PC-3 (cell line): ENCODE results near the gene QPRT. TPM values are rescaled to one million over a fixed set of nuclear protein-coding genes. Genes with fewer than 3 reads are reported as not detected.

Experiments used
- ATAC-seq: fragments of 200-7000 bp; cut with Tn5 transposase; 2 replicates; pipeline ENCODE4 v1.9.1; 2020; ENCODE audit warnings: mild to moderate bottlenecking, moderate library complexity
- BruUV-seq: library from RNA; stranded (reverse); fragments of 400-500 nt; replicated peaks from 2 replicates; lab custom pipeline; 2021; lab: Mats Ljungman, UMichigan
- CTCF ChIA-PET: fragments of 300-600 bp; sonication (Branson Sonifier 250); formaldehyde crosslinking; loops from one replicate; lab custom pipeline; 2022; ENCODE audit warnings: antibody characterized with exemption; lab: Charles Lee
- POLR2A ChIA-PET: fragments of 300-600 bp; sonication (Branson Sonifier 250); formaldehyde crosslinking; loops from one replicate; lab custom pipeline; 2022; ENCODE audit warnings: antibody characterized with exemption; ENCODE audit not compliant: unreplicated experiment; lab: Charles Lee
- DNase-seq: peaks from one replicate; pipeline ENCODE4 v3.0.0-alpha.2; 2015
- H2AFZ ChIP-seq: fragments of 300-600 bp; sonication (generic); 2 replicates; pipeline ENCODE4 v1.6.0; 2016; ENCODE audit warnings: antibody characterized with exemption, low read length
- H3F3A ChIP-seq: fragments of 300-600 bp; sonication (generic); one replicate; pipeline ENCODE4 v1.6.0; 2017; ENCODE audit warnings: antibody characterized with exemption, low read length, control low read depth, mild to moderate bottlenecking; ENCODE audit not compliant: unreplicated experiment
- H3K27ac ChIP-seq: fragments of 300-600 bp; sonication (generic); 2 replicates; pipeline ENCODE4 v1.5.1; 2016; ENCODE audit warnings: mild to moderate bottlenecking, low read length
- H3K27me3 ChIP-seq: fragments of 300-600 bp; sonication (generic); 2 replicates; pipeline ENCODE4 v1.6.1; 2016; ENCODE audit warnings: low read length, mixed read lengths
- H3K36me3 ChIP-seq: fragments of 300-600 bp; sonication (generic); 2 replicates; pipeline ENCODE4 v1.6.1; 2016; ENCODE audit warnings: low read depth, mixed run types, low read length, mixed read lengths
- H3K4me1 ChIP-seq: fragments of 300-600 bp; sonication (generic); 2 replicates; pipeline ENCODE4 v1.5.1; 2016; ENCODE audit warnings: low read length; ENCODE audit not compliant: insufficient read depth
- H3K4me2 ChIP-seq: fragments of 300-600 bp; sonication (generic); 2 replicates; pipeline ENCODE4 v1.6.0; 2016; ENCODE audit warnings: low read length
- H3K4me3 ChIP-seq: fragments of 300-600 bp; sonication (generic); 2 replicates; pipeline ENCODE4 v1.5.1; 2016; ENCODE audit warnings: mild to moderate bottlenecking, low read length, mixed read lengths
- H3K79me2 ChIP-seq: fragments of 300-600 bp; sonication (generic); 2 replicates; pipeline ENCODE4 v1.6.1; 2017; ENCODE audit warnings: low read length, mixed read lengths
- H3K9ac ChIP-seq: fragments of 300-600 bp; sonication (generic); 2 replicates; pipeline ENCODE4 v1.6.0; 2016; ENCODE audit warnings: mild to moderate bottlenecking, low read length
- H3K9me2 ChIP-seq: fragments of 300-600 bp; sonication (generic); replicated peaks from 2 replicates; pipeline ENCODE4 v1.6.1; 2016; ENCODE audit warnings: mixed run types, low read length, mixed read lengths
- H3K9me3 ChIP-seq: fragments of 300-600 bp; sonication (generic); 2 replicates; pipeline ENCODE4 v1.6.1; 2016; ENCODE audit warnings: low read length, mixed read lengths
- H4K20me1 ChIP-seq: fragments of 300-600 bp; sonication (generic); 2 replicates; pipeline ENCODE4 v1.6.1; 2016; ENCODE audit warnings: low read length, mixed read lengths
- EZH2 ChIP-seq: fragments of 300-600 bp; sonication (generic); IDR thresholded peaks from one replicate; pipeline ENCODE4 v1.6.1; 2017; ENCODE audit warnings: antibody characterized with exemption, mild to moderate bottlenecking, low read length; ENCODE audit not compliant: unreplicated experiment
- EZH2phosphoT487 ChIP-seq: fragments of 300-600 bp; sonication (generic); IDR thresholded peaks from 2 replicates; pipeline ENCODE4 v1.6.1; 2018; ENCODE audit warnings: mild to moderate bottlenecking, antibody characterized with exemption, low read length, borderline replicate concordance
- intact Hi-C: fragments of 100-400 bp; cut with micrococcal nuclease; formaldehyde crosslinking; loops from 2 replicates; pipeline ENCODE4 v1.9.0; 2023
- total RNA-seq: library from RNA; depleted of rRNA; stranded (reverse); fragments of >200 nt; gene quantifications from 2 replicates; pipeline ENCODE4 v1.2.3, GENCODE V29; 2014
- TF ChIP-seq, protein P1 (sequence below): fragments of 300-600 bp; sonication (generic); conservative IDR thresholded peaks from 2 replicates; pipeline ENCODE4 v1.5.1; 2017; ENCODE audit warnings: antibody characterized with exemption, low read depth, mild to moderate bottlenecking, low read length

The QPRT gene
- total RNA-seq, 1 experiment from 2014 or later, result 0.22 TPM

GRCh38 chr16:29674188-29674587, 4.8 kb upstream of the QPRT start:
- TF ChIP-seq, protein P1, sequence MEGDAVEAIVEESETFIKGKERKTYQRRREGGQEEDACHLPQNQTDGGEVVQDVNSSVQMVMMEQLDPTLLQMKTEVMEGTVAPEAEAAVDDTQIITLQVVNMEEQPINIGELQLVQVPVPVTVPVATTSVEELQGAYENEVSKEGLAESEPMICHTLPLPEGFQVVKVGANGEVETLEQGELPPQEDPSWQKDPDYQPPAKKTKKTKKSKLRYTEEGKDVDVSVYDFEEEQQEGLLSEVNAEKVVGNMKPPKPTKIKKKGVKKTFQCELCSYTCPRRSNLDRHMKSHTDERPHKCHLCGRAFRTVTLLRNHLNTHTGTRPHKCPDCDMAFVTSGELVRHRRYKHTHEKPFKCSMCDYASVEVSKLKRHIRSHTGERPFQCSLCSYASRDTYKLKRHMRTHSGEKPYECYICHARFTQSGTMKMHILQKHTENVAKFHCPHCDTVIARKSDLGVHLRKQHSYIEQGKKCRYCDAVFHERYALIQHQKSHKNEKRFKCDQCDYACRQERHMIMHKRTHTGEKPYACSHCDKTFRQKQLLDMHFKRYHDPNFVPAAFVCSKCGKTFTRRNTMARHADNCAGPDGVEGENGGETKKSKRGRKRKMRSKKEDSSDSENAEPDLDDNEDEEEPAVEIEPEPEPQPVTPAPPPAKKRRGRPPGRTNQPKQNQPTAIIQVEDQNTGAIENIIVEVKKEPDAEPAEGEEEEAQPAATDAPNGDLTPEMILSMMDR, result no peak
- no peak for TF ChIP-seq EZH2phosphoT487
- Histone ChIP-seq H3K4me1 (no peaks in the 10 kb centered on the region), H3K27me3 (no peaks in the 10 kb centered on the region), H3F3A (no peaks in the 10 kb centered on the region), H3K27ac (no peak overlapping the region), H3K9ac (no peak overlapping the region), H3K36me3 (no peaks in the 10 kb centered on the region), H3K4me2 (no peak overlapping the region), H3K4me3 (no peak overlapping the region), H3K9me3 (no peaks in the 10 kb centered on the region), H4K20me1 (no peaks in the 10 kb centered on the region), H2AFZ (no peak overlapping the region), H3K9me2 (no peaks in the 10 kb centered on the region), H3K79me2 (no peaks in the 10 kb centered on the region)
- no TSS peak for BruUV-seq
- intact Hi-C loops, result no loop called here
- ChIA-PET POLR2A (no interaction called here), CTCF (no interaction called here)
- DNase-seq (no peak), ATAC-seq (no peak)

DNA sequence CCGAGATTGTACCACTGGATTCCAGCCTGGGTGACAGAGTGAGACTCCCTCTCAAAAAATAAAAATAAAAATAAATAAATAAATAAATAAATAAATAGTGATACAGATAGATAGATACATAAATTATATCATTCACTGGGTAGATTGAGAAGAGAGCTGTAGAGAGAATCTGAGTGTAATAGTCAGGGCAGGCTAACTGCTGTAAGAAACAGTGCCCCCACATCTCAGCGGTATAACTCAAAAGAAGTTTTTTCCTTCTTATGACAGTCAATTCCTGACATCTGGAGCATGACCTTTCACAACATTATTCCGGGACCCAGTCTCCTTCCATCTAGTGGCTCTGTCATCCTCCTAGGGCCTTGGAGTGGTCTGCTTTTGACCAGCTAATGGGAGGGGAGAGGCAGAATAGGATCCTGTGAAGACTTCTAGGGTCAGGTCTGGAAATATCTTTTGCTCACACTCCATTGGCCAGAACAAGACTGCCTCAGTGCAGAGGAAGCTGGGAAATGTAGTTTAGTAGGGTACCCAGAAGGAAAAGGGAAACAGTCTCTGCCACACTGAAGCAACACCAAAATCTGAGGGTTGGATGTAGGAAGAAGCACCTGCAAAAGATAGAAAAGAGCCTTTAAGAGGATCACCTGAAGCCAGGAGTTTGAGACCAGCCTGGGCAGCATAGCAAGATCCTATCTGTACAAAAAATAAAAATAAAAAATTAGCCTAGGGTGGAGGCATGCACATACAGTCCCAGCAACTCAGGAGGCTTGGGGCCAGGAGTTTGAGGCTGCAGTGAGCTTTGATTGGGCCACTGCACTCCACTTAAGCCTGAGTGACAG, 3.0 kb upstream of the QPRT start:
- peak; percentile 33; the same call in 1 of the 2 replicates for ATAC-seq
- POLR2A ChIA-PET, result no interaction called here

More for the DNA sequence above, 3.0 kb upstream of the QPRT start:
- DNase-seq, result peak; percentile 31
- no peak for TF ChIP-seq EZH2phosphoT487
- TF ChIP-seq EZH2, result no peak
- TF ChIP-seq, protein P1, result no peak
- Histone ChIP-seq H3K9ac (no peak overlapping the region), H3F3A (no peaks in the 10 kb centered on the region), H2AFZ (no peak overlapping the region), H3K9me2 (no peaks in the 10 kb centered on the region), H3K27me3 (no peaks in the 10 kb centered on the region), H3K27ac (no peak overlapping the region), H3K4me1 (no peaks in the 10 kb centered on the region; the same call in 1 of the 2 replicates), H3K4me2 (no peak overlapping the region), H3K79me2 (no peaks in the 10 kb centered on the region), H4K20me1 (no peaks in the 10 kb centered on the region), H3K9me3 (no peaks in the 10 kb centered on the region), H3K36me3 (no peaks in the 10 kb centered on the region), H3K4me3 (no peak overlapping the region)
- intact Hi-C loops, result no loop called here
- CTCF ChIA-PET, result interaction anchor here (0.6 to 0.7 kb wide), 2 partner anchors 27 to 509 kb away, joined by 5 to 18 read pairs; no protein-coding TSS in a partner anchor
- no TSS peak for BruUV-seq
